ENCODE measurements around the gene SGIP1.
A peak's percentile ranks its signal among the peaks of the same experiment; 100 is the strongest.

SGIP1 gene

GRCh38 chr1:66533804-66534740 lies at the start of gene SGIP1:
TSS of gene SGIP1 (plus strand) at chr1:66534153. CDS start at chr1:66534359, 206 bp downstream.
- peak; percentile 79 to 98 (median 88) for DNase-seq
- intact Hi-C loops (cut with DNase I) = no loop called here

GRCh38 chr1:66489151-66489550 lies 44.8 kb upstream of the SGIP1 start:
- intact Hi-C loops (cut with DNase I) = no loop called here
- no peak for DNase-seq

- intact Hi-C loops (cut with DNase I) = no loop called here
- no peak for DNase-seq
Observed at GRCh38 chr1:66489972-66490601, 43.9 kb upstream of the SGIP1 start.

GRCh38 chr1:66490816-66491215 lies 43.1 kb upstream of the SGIP1 start:
- DNase-seq = no peak
- intact Hi-C loops (cut with DNase I) = no loop called here

- intact Hi-C loops (cut with DNase I) = no loop called here
- no peak for DNase-seq
Observed at GRCh38 chr1:66492424-66492823, 41.5 kb upstream of the SGIP1 start.

- DNase-seq = no peak
- intact Hi-C loops (cut with DNase I) = no loop called here
Observed at GRCh38 chr1:66493731-66494130, 40.2 kb upstream of the SGIP1 start.

GRCh38 chr1:66494482-66494881 lies 39.5 kb upstream of the SGIP1 start:
- intact Hi-C loops (cut with DNase I) = no loop called here
- DNase-seq = no peak

GRCh38 chr1:66495495-66495894 lies 38.5 kb upstream of the SGIP1 start:
- intact Hi-C loops (cut with DNase I) = no loop called here
- no peak for DNase-seq

- intact Hi-C loops (cut with DNase I) = no loop called here
- DNase-seq = no peak
Observed at GRCh38 chr1:66497910-66498309, 36.0 kb upstream of the SGIP1 start.

GRCh38 chr1:66500301-66500700 lies 33.7 kb upstream of the SGIP1 start:
- intact Hi-C loops (cut with DNase I) = no loop called here

GRCh38 chr1:66502086-66502485 lies 31.9 kb upstream of the SGIP1 start:
- intact Hi-C loops (cut with DNase I) = no loop called here
- DNase-seq = no peak

More at GRCh38 chr1:66500301-66500700, 33.7 kb upstream of the SGIP1 start:
- DNase-seq = no peak

- DNase-seq = peak in 4 of 10 donors; percentile 6 to 48 (median 32)
- intact Hi-C loops (cut with DNase I) = no loop called here
Observed at GRCh38 chr1:66503841-66504470, 30.0 kb upstream of the SGIP1 start.

GRCh38 chr1:66505671-66506392 lies 28.1 kb upstream of the SGIP1 start:
- no peak for DNase-seq
- intact Hi-C loops (cut with DNase I) = no loop called here

- intact Hi-C loops (cut with DNase I) = no loop called here
- DNase-seq = no peak
Observed at GRCh38 chr1:66506393-66506687, 27.6 kb upstream of the SGIP1 start.

- intact Hi-C loops (cut with DNase I) = no loop called here
- DNase-seq = no peak
Observed at GRCh38 chr1:66506991-66507390, 27.0 kb upstream of the SGIP1 start.

- peak in 1 of 10 donors; percentile 42 for DNase-seq
- intact Hi-C loops (cut with DNase I) = no loop called here
Observed at GRCh38 chr1:66510407-66510806, 23.5 kb upstream of the SGIP1 start.

- DNase-seq = no peak
- intact Hi-C loops (cut with DNase I) = no loop called here
Observed at GRCh38 chr1:66511118-66511517, 22.8 kb upstream of the SGIP1 start.

GRCh38 chr1:66517959-66518358 lies 16.0 kb upstream of the SGIP1 start:
- no peak for DNase-seq
- intact Hi-C loops (cut with DNase I) = no loop called here

- intact Hi-C loops (cut with DNase I) = no loop called here
- no peak for DNase-seq
Observed at GRCh38 chr1:66518654-66519053, 15.3 kb upstream of the SGIP1 start.

GRCh38 chr1:66519992-66520391 lies 14.0 kb upstream of the SGIP1 start:
- intact Hi-C loops (cut with DNase I) = no loop called here
- DNase-seq = no peak

- no peak for DNase-seq
- intact Hi-C loops (cut with DNase I) = no loop called here
Observed at GRCh38 chr1:66520655-66521054, 13.3 kb upstream of the SGIP1 start.
